ENCODE results near the gene MMRN2. TPM values are rescaled to one million over a fixed set of nuclear protein-coding genes. Genes with fewer than 3 reads are reported as not detected.

Gene MMRN2
- total RNA-seq, 1 experiment from 2014 or later: not detected

DNA sequence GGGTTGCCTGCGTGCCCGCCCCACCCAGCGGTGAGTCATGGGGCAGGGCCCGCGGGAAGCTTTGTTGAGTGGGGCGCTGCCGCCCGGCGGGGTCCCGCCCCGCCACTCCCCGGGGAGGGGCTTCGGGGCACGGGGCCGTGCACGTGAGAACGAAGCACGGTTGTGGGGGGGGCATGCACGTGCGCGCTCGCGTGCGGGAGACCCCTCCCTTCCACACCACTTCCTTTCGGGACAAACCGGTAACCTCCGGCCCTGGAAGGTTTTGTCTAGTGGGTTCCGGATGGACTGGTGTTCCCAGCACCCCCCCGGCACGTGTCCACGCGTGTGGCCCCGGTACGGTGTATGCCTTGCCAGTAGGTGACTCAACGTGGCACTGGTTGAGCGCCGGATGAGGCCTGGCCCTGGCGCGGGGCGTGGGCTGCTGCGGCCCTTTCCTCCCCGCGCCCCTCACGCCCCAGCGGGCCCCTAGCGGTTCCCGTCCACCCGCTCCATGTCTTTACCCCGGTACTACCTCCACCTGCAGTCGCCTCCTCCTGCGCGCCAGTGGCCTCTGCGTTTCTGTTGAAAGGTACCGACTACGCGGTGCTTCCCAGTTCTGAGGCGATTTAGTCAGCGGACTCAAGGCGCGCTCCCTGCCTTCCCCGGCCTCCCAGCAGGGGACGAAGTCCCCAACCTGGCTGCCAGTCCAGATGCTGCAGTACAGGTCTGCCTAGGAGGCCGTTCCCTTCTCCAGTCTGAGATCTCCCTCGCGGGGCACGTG, 14.0 kb upstream of the MMRN2 start:
- ChIA-PET CTCF (no interaction called here), POLR2A (ENCODE audit: low non-redundant PET) (no interaction called here)
- no peaks in the 10 kb centered on the region for H3K27me3 ChIP-seq (replicated peaks; ENCODE audit: insufficient read depth, low read depth, low read length, poor library complexity)
- no TSS peak for BruUV-seq (replicated peaks)
- H3K27ac ChIP-seq (ENCODE audit: low read depth, low read length, poor library complexity, severe bottlenecking): peak overlapping the region; percentile 63
- intact Hi-C loops (cut with micrococcal nuclease; ENCODE audit: unreplicated experiment): no loop called here
- no peaks in the 10 kb centered on the region for H3K36me3 ChIP-seq (ENCODE audit: insufficient read depth, low read length, poor library complexity, severe bottlenecking)
- H3K4me3 ChIP-seq (ENCODE audit: low read depth, low read length, poor library complexity, severe bottlenecking): peak overlapping the region; percentile 49
- TF ChIP-seq EZH2 (IDR thresholded peaks at IDR 0.05; ENCODE audit: borderline replicate concordance, low read depth, low read length, poor library complexity, severe bottlenecking): no peak
- TF ChIP-seq, protein P1, sequence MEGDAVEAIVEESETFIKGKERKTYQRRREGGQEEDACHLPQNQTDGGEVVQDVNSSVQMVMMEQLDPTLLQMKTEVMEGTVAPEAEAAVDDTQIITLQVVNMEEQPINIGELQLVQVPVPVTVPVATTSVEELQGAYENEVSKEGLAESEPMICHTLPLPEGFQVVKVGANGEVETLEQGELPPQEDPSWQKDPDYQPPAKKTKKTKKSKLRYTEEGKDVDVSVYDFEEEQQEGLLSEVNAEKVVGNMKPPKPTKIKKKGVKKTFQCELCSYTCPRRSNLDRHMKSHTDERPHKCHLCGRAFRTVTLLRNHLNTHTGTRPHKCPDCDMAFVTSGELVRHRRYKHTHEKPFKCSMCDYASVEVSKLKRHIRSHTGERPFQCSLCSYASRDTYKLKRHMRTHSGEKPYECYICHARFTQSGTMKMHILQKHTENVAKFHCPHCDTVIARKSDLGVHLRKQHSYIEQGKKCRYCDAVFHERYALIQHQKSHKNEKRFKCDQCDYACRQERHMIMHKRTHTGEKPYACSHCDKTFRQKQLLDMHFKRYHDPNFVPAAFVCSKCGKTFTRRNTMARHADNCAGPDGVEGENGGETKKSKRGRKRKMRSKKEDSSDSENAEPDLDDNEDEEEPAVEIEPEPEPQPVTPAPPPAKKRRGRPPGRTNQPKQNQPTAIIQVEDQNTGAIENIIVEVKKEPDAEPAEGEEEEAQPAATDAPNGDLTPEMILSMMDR (conservative IDR thresholded peaks at IDR 0.05; ENCODE audit: low read depth, low read length): no peak
- H3K9me3 ChIP-seq (ENCODE audit: low read depth, low read length, poor library complexity, severe bottlenecking): no peaks in the 10 kb centered on the region
- H3K4me1 ChIP-seq (ENCODE audit: insufficient read depth, low read length, poor library complexity, severe bottlenecking): peaks cover 1% of the 10 kb centered on the region
- DNase-seq (ENCODE audit: low spot score): peak; percentile 79

- no peak for DNase-seq (ENCODE audit: low spot score)
- H3K27me3 ChIP-seq (replicated peaks; ENCODE audit: insufficient read depth, low read depth, low read length, poor library complexity): no peaks in the 10 kb centered on the region
- H3K27ac ChIP-seq (ENCODE audit: low read depth, low read length, poor library complexity, severe bottlenecking): peak overlapping the region; percentile 63
- H3K9me3 ChIP-seq (ENCODE audit: low read depth, low read length, poor library complexity, severe bottlenecking): no peaks in the 10 kb centered on the region
- CTCF ChIA-PET: no interaction called here
- TF ChIP-seq, protein P1 (conservative IDR thresholded peaks at IDR 0.05; ENCODE audit: low read depth, low read length): no peak
- no peak for TF ChIP-seq EZH2 (IDR thresholded peaks at IDR 0.05; ENCODE audit: borderline replicate concordance, low read depth, low read length, poor library complexity, severe bottlenecking)
- peaks cover 6% of the 10 kb centered on the region for H3K4me1 ChIP-seq (ENCODE audit: insufficient read depth, low read length, poor library complexity, severe bottlenecking)
- intact Hi-C loops (cut with micrococcal nuclease; ENCODE audit: unreplicated experiment): no loop called here
- POLR2A ChIA-PET (ENCODE audit: low non-redundant PET): no interaction called here
- H3K4me3 ChIP-seq (ENCODE audit: low read depth, low read length, poor library complexity, severe bottlenecking): peak overlapping the region; percentile 49
- BruUV-seq (replicated peaks): no TSS peak
- no peaks in the 10 kb centered on the region for H3K36me3 ChIP-seq (ENCODE audit: insufficient read depth, low read length, poor library complexity, severe bottlenecking)
Observed at GRCh38 chr10:86970982-86971231, 13.5 kb upstream of the MMRN2 start.

DNA sequence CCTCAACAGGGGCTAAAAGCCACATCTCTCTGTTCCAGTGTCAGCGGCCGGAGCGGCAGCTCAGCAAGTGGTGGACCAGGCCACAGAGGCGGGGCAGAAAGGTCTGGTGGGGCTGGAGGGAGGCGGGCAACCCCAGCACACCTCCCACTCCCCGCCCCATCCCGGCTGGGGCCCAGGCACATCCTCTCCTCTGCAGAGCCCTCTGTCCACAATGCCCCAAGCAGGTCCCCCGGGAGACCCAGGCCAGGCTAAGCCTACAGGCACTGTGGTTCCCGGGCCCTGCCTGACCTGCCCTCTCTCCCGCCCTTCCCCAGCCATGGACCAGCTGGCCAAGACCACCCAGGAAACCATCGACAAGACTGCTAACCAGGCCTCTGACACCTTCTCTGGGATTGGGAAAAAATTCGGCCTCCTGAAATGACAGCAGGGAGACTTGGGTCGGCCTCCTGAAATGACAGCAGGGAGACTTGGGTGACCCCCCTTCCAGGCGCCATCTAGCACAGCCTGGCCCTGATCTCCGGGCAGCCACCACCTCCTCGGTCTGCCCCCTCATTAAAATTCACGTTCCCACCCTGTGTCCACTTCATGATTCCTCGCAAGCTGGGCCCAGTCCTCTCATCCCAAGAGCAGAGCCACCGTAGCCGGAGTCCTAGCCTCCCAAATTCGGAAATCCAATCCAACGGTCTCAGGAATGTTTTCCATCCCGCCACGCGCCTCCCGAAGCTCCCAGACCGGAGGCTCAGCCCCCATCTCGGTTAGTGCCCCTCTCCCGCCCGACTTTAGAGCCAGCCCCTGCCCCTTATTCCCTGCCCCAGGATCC, 13.0 kb upstream of the MMRN2 start:
- ChIA-PET CTCF (no interaction called here), POLR2A (ENCODE audit: low non-redundant PET) (no interaction called here)
- Histone ChIP-seq H3K9me3 (ENCODE audit: low read depth, low read length, poor library complexity, severe bottlenecking) (no peaks in the 10 kb centered on the region), H3K36me3 (ENCODE audit: insufficient read depth, low read length, poor library complexity, severe bottlenecking) (no peaks in the 10 kb centered on the region), H3K4me1 (ENCODE audit: insufficient read depth, low read length, poor library complexity, severe bottlenecking) (peaks cover 6% of the 10 kb centered on the region), H3K4me3 (ENCODE audit: low read depth, low read length, poor library complexity, severe bottlenecking) (peak overlapping the region; percentile 49), H3K27me3 (replicated peaks; ENCODE audit: insufficient read depth, low read depth, low read length, poor library complexity) (no peaks in the 10 kb centered on the region), H3K27ac (ENCODE audit: low read depth, low read length, poor library complexity, severe bottlenecking) (peak overlapping the region; percentile 63)
- no peak for DNase-seq (ENCODE audit: low spot score)
- intact Hi-C loops (cut with micrococcal nuclease; ENCODE audit: unreplicated experiment): no loop called here
- no TSS peak for BruUV-seq (replicated peaks)
- TF ChIP-seq, protein P1 (conservative IDR thresholded peaks at IDR 0.05; ENCODE audit: low read depth, low read length): no peak
- TF ChIP-seq EZH2 (IDR thresholded peaks at IDR 0.05; ENCODE audit: borderline replicate concordance, low read depth, low read length, poor library complexity, severe bottlenecking): no peak
